Neural crest cell (in vitro differentiated cells): ENCODE results near the gene DNALI1. TPM values are rescaled to one million over a fixed set of nuclear protein-coding genes. Genes with fewer than 3 reads are reported as not detected.
"Not testable (repeated sequence)": the region's sequence is repeated elsewhere in the genome, so short reads cannot be mapped to it uniquely, and the experiment has no call there.

Experiments used
- DNase-seq: peaks from one replicate; pipeline ENCODE4 v3.0.0; 2021; ENCODE audit warnings: low read depth, mixed read lengths, low spot score
- H3K27ac Mint-ChIP-seq: one replicate; pipeline ENCODE4 v1.8.0; 2021; ENCODE audit warnings: mild to moderate bottlenecking, mixed read lengths; ENCODE audit not compliant: unreplicated experiment
- H3K27me3 Mint-ChIP-seq: 2 replicates; pipeline ENCODE4 v1.8.0; 2021; ENCODE audit warnings: low read depth, mild to moderate bottlenecking, mixed read lengths
- H3K36me3 Mint-ChIP-seq: 2 replicates; pipeline ENCODE4 v1.8.0; 2021; ENCODE audit warnings: low read depth, mild to moderate bottlenecking, mixed read lengths
- H3K4me1 Mint-ChIP-seq: 2 replicates; pipeline ENCODE4 v1.8.0; 2021; ENCODE audit warnings: mixed read lengths
- H3K4me3 Mint-ChIP-seq: one replicate; pipeline ENCODE4 v1.8.0; 2021; ENCODE audit warnings: mild to moderate bottlenecking, mixed read lengths
- H3K9me3 Mint-ChIP-seq: 2 replicates; pipeline ENCODE4 v1.8.0; 2021; ENCODE audit warnings: mixed read lengths
- total RNA-seq: library from RNA; stranded (reverse); gene quantifications from 2 replicates; pipeline ENCODE4 v1.2.1, GENCODE V29; 2021
- TF ChIP-seq, protein P1 (sequence below): fragments of 200-600 bp; sonication (generic); conservative IDR thresholded peaks from 2 replicates; pipeline ENCODE4 v1.5.0; 2021; ENCODE audit warnings: antibody characterized with exemption, mild to moderate bottlenecking

The DNALI1 gene
- total RNA-seq, 1 donor from 2014 or later = 30.6 TPM

DNA sequence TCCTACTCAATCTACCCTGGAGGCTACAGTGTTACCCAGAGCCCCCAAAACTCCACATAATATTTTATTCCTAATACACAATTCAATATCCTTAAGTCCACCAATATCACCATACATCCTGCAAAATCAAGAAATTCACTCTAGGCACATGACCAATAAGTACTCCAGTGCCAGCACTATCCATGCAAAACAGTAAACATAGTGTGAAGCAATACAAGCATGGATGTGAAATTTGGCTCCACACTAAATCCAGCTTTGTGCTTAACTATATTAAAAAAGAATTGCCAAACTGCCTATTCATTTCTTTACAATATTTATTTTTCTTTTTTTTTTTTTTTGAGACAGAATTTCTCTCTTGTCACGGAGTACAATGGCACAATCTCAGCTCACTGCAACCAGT lies 39.2 kb upstream of the DNALI1 start:
- Mint-ChIP-seq H3K36me3 (no peaks in the 10 kb centered on the region), H3K27me3 (peaks cover 11% of the 10 kb centered on the region), H3K9me3 (peaks cover 2% of the 10 kb centered on the region), H3K4me1 (peaks cover 26% of the 10 kb centered on the region), H3K27ac (no peak overlapping the region), H3K4me3 (peak overlapping the region; percentile 41)
- TF ChIP-seq, protein P1, sequence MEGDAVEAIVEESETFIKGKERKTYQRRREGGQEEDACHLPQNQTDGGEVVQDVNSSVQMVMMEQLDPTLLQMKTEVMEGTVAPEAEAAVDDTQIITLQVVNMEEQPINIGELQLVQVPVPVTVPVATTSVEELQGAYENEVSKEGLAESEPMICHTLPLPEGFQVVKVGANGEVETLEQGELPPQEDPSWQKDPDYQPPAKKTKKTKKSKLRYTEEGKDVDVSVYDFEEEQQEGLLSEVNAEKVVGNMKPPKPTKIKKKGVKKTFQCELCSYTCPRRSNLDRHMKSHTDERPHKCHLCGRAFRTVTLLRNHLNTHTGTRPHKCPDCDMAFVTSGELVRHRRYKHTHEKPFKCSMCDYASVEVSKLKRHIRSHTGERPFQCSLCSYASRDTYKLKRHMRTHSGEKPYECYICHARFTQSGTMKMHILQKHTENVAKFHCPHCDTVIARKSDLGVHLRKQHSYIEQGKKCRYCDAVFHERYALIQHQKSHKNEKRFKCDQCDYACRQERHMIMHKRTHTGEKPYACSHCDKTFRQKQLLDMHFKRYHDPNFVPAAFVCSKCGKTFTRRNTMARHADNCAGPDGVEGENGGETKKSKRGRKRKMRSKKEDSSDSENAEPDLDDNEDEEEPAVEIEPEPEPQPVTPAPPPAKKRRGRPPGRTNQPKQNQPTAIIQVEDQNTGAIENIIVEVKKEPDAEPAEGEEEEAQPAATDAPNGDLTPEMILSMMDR = no peak
- no peak for DNase-seq

DNA sequence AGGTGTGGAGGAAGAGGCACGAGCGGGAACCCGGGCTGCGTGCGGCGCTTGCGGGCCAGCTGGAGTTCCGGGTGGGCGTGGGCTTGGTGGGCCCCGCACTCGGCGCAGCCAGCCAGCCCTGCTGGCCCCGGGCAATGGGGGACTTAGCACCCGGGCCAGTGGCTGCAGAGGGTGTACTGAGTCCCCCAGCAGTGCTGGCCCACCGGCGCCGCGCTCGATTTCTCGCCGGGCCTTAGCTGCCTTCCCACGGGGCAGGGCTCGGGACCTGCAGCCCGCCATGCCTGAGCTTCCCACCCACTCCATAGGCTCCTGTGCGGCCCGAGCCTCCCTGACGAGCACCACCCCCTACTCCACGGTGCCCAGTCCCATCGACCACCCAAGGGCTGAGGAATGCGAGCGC lies 38.5 kb upstream of the DNALI1 start:
- peaks cover 24% of the 10 kb centered on the region for H3K4me1 Mint-ChIP-seq
- not testable (repeated sequence) for H3K36me3 Mint-ChIP-seq, H3K27ac Mint-ChIP-seq, H3K4me3 Mint-ChIP-seq, H3K9me3 Mint-ChIP-seq, DNase-seq
- H3K27me3 Mint-ChIP-seq = peaks cover 11% of the 10 kb centered on the region

DNA sequence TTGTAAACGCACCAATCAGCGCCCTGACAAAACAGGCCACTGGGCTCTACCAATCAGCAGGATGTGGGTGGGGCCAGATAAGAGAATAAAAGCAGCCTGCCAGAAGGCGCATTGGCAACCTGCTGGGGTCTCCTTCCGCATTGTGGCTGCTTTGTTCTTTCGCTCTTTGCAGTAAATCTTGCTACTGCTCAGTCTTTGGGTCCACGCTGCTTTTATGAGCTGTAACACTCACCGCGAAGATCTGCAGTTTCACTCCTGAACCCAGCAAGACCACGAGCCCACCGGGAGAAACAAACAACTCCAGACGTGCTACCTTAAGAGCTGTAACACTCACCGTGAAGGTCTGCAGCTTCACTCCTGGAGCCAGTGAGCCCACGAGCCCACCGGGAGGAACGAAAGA lies 37.8 kb upstream of the DNALI1 start:
- peaks cover 11% of the 10 kb centered on the region for H3K27me3 Mint-ChIP-seq
- H3K27ac Mint-ChIP-seq = peak overlapping the region; percentile 67
- not testable (repeated sequence) for DNase-seq, H3K36me3 Mint-ChIP-seq, H3K9me3 Mint-ChIP-seq
- H3K4me1 Mint-ChIP-seq = peaks cover 18% of the 10 kb centered on the region
- peak overlapping the region; percentile 54 for H3K4me3 Mint-ChIP-seq

DNA sequence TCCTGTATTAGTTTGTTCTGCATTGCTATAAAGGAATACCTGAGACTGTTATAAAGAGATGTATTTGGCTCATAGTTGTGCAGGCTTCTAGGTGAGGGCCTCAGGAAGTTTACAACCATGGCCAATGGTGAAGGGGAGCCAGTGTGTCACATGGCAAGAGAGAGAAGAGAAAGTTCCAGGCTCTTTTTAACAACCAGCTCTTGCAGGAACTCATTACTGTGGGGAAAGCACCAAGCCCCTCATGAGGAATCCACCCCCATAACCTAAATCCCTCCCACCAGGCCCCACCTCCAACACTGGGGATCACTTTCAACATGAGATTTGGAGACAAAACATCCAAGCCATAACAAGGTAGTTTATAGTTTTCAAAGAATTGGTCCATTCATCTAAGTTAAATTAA lies 37.1 kb upstream of the DNALI1 start:
- DNase-seq = no peak
- Mint-ChIP-seq H3K4me3 (peak overlapping the region; percentile 31), H3K4me1 (peaks cover 16% of the 10 kb centered on the region), H3K27me3 (peaks cover 11% of the 10 kb centered on the region), H3K27ac (no peak overlapping the region), H3K36me3 (no peaks in the 10 kb centered on the region), H3K9me3 (peaks cover 2% of the 10 kb centered on the region)
- TF ChIP-seq, protein P1 = no peak

DNA sequence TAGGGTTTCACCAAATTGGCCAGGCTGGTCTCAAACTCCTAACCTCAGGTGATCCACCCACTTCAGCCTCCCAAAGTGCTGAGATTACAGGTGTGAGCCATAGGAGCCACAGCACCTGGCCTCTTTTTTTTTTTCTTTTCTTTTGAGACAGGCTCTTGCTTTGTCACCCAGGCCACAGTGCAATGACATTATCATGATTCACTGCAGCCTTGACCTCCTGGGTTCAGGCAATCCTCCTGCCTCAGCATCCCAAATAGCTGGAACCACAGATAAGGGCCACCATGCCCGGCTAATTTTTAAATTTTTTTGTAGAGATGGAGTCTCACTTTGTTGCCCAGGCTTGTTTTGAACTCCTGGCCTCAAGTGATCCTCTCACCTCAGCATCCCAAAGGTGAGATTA lies 26.9 kb upstream of the DNALI1 start:
- DNase-seq, H3K27ac Mint-ChIP-seq, H3K4me1 Mint-ChIP-seq, H3K4me3 Mint-ChIP-seq, H3K27me3 Mint-ChIP-seq, H3K36me3 Mint-ChIP-seq, H3K9me3 Mint-ChIP-seq: not testable (repeated sequence)

DNA sequence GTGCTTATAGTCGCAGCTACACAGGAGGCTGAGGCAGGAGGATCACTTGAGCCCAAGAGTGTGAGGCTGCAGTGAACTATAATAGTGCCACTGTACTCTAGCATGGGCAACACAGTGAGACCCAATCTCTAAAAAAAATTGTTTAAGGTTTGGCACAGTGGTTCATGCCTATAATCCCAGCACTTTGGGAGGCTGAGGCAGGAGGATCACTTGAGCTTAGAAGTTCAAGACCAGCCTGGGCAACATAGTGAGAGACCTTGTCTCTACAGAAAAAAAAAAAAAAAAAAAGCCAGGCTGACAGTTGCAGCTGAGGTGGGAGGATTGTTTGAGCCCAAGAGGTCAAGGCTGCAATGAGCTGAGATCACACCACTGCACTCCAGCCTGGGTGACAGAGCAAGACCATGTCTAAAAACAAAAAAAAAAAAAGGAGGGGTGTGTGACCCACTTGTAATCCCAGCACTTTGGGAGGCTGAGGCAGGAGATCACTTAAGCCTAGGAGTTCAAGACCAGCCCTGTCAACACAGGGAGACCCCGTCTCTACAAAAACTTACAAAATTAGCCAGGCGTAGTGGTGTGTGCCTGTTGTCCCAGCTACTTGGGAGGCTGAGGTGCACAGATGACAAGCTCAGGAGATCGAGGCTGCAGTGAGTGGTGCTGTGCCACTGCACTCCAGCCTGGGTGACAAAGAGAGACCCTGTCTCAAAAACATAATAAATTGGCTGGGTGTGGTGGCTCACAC lies 24.2 kb upstream of the DNALI1 start:
- not testable (repeated sequence) for H3K4me3 Mint-ChIP-seq, DNase-seq, H3K9me3 Mint-ChIP-seq, H3K27ac Mint-ChIP-seq, H3K4me1 Mint-ChIP-seq, H3K27me3 Mint-ChIP-seq, H3K36me3 Mint-ChIP-seq

DNA sequence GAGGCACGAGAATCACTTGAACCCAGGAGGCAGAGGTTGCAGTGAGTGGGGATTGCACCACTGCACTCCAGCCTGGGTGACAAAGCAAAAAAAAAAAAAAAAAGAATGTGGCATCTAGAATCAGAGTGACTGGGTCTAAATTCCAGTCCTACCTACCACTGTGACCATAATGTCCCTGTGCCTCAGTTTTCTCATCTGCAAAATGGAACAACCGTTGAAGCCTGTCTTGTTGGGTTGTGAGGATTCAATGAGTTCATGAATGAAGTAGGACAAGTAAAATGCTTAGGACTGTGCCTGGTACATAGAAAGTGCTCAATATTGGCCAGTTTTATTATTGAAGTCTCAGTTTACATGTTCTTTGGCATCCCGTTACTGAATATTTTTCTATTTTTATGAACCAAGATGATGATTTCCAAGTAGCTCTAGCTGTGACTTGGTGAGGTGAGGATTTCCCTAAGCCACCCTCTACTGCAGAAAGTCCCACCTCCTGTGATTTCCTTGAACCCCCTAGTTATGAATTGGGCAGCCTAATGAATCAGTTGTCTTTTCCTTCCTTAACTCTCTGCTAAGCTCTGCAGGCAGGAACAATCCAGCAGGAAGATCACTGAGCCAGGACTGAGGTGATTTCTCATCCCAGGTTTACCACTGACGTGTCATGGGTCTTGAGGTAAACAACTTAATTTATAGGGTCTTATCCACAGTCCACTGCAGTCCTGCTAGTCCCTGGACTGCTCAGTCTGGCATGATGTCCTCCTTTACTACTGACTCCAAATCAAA lies 23.2 kb upstream of the DNALI1 start:
- peaks cover 3% of the 10 kb centered on the region for H3K36me3 Mint-ChIP-seq
- no peaks in the 10 kb centered on the region for H3K9me3 Mint-ChIP-seq
- no peak overlapping the region for H3K4me3 Mint-ChIP-seq
- H3K27me3 Mint-ChIP-seq = no peaks in the 10 kb centered on the region
- TF ChIP-seq, protein P1 = no peak
- no peak for DNase-seq
- no peaks in the 10 kb centered on the region for H3K4me1 Mint-ChIP-seq
- no peak overlapping the region for H3K27ac Mint-ChIP-seq
